K562 (cell line): ENCODE results near the gene AIPL1. TPM values are rescaled to one million over a fixed set of nuclear protein-coding genes. Genes with fewer than 3 reads are reported as not detected.

Experiments
- ARID1B ChIP-seq: fragments of 450-650 bp; IDR thresholded peaks from 2 replicates; pipeline ENCODE4 v1.6.1; 2016; ENCODE audit warnings: antibody characterized with exemption, mild to moderate bottlenecking, inconsistent platforms
- CREM ChIP-seq: IDR thresholded peaks from 2 replicates; pipeline ENCODE4 v1.6.1; 2014; ENCODE audit warnings: antibody characterized with exemption, low read depth
- CSDE1 ChIP-seq, 2 experiments: fragments of 450-650 bp; IDR thresholded peaks; 2 replicates each; pipeline ENCODE4 v1.6.1; 2016; ENCODE audit warnings: mild to moderate bottlenecking in 1 of 2
- CTCFL ChIP-seq: IDR thresholded peaks from 2 replicates; pipeline ENCODE4 v1.6.1; 2011; ENCODE audit warnings: borderline replicate concordance, low read depth, mild to moderate bottlenecking, moderate library complexity, low read length; ENCODE audit not compliant: insufficient read depth, poor library complexity, severe bottlenecking
- CXXC5 ChIP-seq: fragments of 250-450 bp; sonication (Bioruptor Pico); IDR thresholded peaks from 2 replicates; pipeline ENCODE4 v1.8.0; 2022; ENCODE audit warnings: inconsistent platforms, mild to moderate bottlenecking, moderate library complexity
- DPF2 ChIP-seq: fragments of 450-650 bp; IDR thresholded peaks from 2 replicates; pipeline ENCODE4 v1.6.1; 2016
- FOXP1 ChIP-seq: sonication (generic); formaldehyde crosslinking; IDR thresholded peaks from 2 replicates; pipeline ENCODE4 v1.8.0; 2022; ENCODE audit warnings: mild to moderate bottlenecking, missing genetic modification reagents
- KLF10 ChIP-seq: fragments of 250-450 bp; sonication (Bioruptor Pico); IDR thresholded peaks from 2 replicates; pipeline ENCODE4 v1.6.1; 2021; ENCODE audit warnings: matching md5 sums
- NFIC ChIP-seq: fragments of 450-650 bp; IDR thresholded peaks from 2 replicates; pipeline ENCODE4 v1.6.1; 2017; ENCODE audit warnings: mild to moderate bottlenecking, inconsistent platforms
- NONO ChIP-seq, 2 experiments: fragments of 200-400 bp in 1 of 2; fragments of 450-650 bp in 1 of 2; formaldehyde crosslinking in 1 of 2; IDR thresholded peaks; 2 replicates each; pipeline ENCODE4 v1.6.1; 2017; ENCODE audit warnings: low read depth in 2 of 2, mild to moderate bottlenecking in 2 of 2, moderate library complexity in 2 of 2, low read length in 1 of 2
- NR2F6 ChIP-seq: fragments of 450-650 bp; formaldehyde crosslinking; IDR thresholded peaks from 2 replicates; pipeline ENCODE4 v1.4.0; 2020; ENCODE audit warnings: mild to moderate bottlenecking
- POLR2B ChIP-seq: fragments of 450-650 bp; IDR thresholded peaks from 2 replicates; pipeline ENCODE4 v1.6.1; 2018; ENCODE audit warnings: low read depth; ENCODE audit not compliant: partially characterized antibody
- PTTG1 ChIP-seq: fragments of 450-650 bp; IDR thresholded peaks from 2 replicates; pipeline ENCODE4 v1.6.1; 2016; ENCODE audit warnings: low read depth, mild to moderate bottlenecking, missing genetic modification characterization, missing compliant biosample characterization
- RFX1 ChIP-seq: fragments of 450-650 bp; IDR thresholded peaks from 2 replicates; pipeline ENCODE4 v1.6.1; 2016; ENCODE audit warnings: mild to moderate bottlenecking, moderate library complexity
- RNF2 ChIP-seq: sonication (generic); IDR thresholded peaks from 2 replicates; pipeline ENCODE4 v1.6.1; 2016
- RUNX1 ChIP-seq: sonication (generic); IDR thresholded peaks from 2 replicates; pipeline ENCODE4 v1.6.1; 2016; ENCODE audit warnings: antibody characterized with exemption, low read depth
- SREBF1 ChIP-seq: fragments of 150-350 bp; IDR thresholded peaks from 2 replicates; pipeline ENCODE4 v1.6.1; 2014; ENCODE audit warnings: antibody characterized with exemption, low read depth, low read length, borderline replicate concordance
- TAL1 ChIP-seq: fragments of 450-650 bp; IDR thresholded peaks from 2 replicates; pipeline ENCODE4 v1.6.1; 2016; ENCODE audit warnings: mild to moderate bottlenecking
- TFAP4 ChIP-seq: sonication (generic); formaldehyde crosslinking; IDR thresholded peaks from 2 replicates; pipeline ENCODE4 v1.8.0; 2022; ENCODE audit warnings: missing genetic modification reagents, mild to moderate bottlenecking, moderate library complexity, borderline replicate concordance
- VEZF1 ChIP-seq: fragments of 200-800 bp; sonication (Bioruptor generic); IDR thresholded peaks from 2 replicates; pipeline ENCODE4 v1.6.1; 2017; ENCODE audit warnings: missing genetic modification characterization, missing compliant biosample characterization
- ZNF282 ChIP-seq: sonication (generic); formaldehyde crosslinking; IDR thresholded peaks from 2 replicates; pipeline ENCODE4 v1.8.1; 2023; ENCODE audit warnings: missing genetic modification reagents
- ZNF449 ChIP-seq: fragments of 250-450 bp; sonication (Bioruptor Pico); IDR thresholded peaks from 2 replicates; pipeline ENCODE4 v1.8.0; 2022; ENCODE audit warnings: moderate library complexity, mild to moderate bottlenecking, inconsistent platforms
- ZNF512 ChIP-seq: IDR thresholded peaks from 2 replicates; pipeline ENCODE4 v1.6.1; 2016; ENCODE audit warnings: missing genetic modification characterization, missing compliant biosample characterization
- ZNF586 ChIP-seq: fragments of 450-650 bp; formaldehyde crosslinking; conservative IDR thresholded peaks from 2 replicates; pipeline ENCODE4 v1.4.0; 2020; ENCODE audit warnings: mild to moderate bottlenecking, moderate library complexity
- ZNF79 ChIP-seq: fragments of 250-450 bp; sonication (Bioruptor Pico); IDR thresholded peaks from 2 replicates; pipeline ENCODE4 v1.4.0; 2020; ENCODE audit warnings: low read depth, mild to moderate bottlenecking, moderate library complexity
- polyA plus RNA-seq, 8 experiments: library from polyadenylated mRNA; depleted of rRNA in 4 of 8; stranded (reverse) in 5 of 8; unstranded in 3 of 8; fragments of >200 nt; fragmentation: Nextera tagmentation in 2 of 8; fragmentation: Illumina TruSeq in 1 of 8; extraction: Ambion mirVana in 2 of 8; extraction: Trizol in 1 of 8; gene quantifications; 2 replicates each; pipeline versions ENCODE4 v1.2.1 to v1.2.3, GENCODE V29; 2011 to 2014; ENCODE audit warnings: inconsistent platforms in 1 of 8, missing spikeins in 1 of 8
- total RNA-seq, 7 experiments: library from RNA; depleted of rRNA in 6 of 7; stranded (reverse); fragments of >200 nt in 6 of 7; fragmentation: Illumina TruSeq in 2 of 7; extraction: Trizol in 2 of 7; gene quantifications; 2 replicates each; pipeline versions ENCODE4 v1.2.1 to v1.2.3, GENCODE V29; 2011 to 2021; ENCODE audit warnings: low replicate concordance in 1 of 7

Gene AIPL1
- total and polyA plus RNA-seq, 9 of the 15 experiments (the other 6 are each of a cell fraction or from before 2014, with no cell fraction given): not detected

- TF ChIP-seq NFIC (peak; percentile 99), TFAP4 (CRISPR knock-in tag) (peak; percentile 28; the same call in 1 of the 2 replicates), TAL1 (peak; percentile 52), RNF2 (no peak), ZNF449 (no peak), RFX1 (peak; percentile 67), RUNX1 (no peak), CXXC5 (no peak), FOXP1 (CRISPR knock-in tag) (no peak), POLR2B (no peak), NONO (IDR thresholded peaks at IDR 0.05; ENCODE audit: low read depth in 2 of 2, low read length in 1 of 2) (no peak), ZNF512 (tag) (no peak), ZNF586 (CRISPR knock-in tag) (no peak), ZNF282 (CRISPR knock-in tag) (no peak), ARID1B (peak; percentile 49), SREBF1 (no peak), PTTG1 (tag) (no peak), NR2F6 (CRISPR knock-in tag) (no peak), CREM (no peak), ZNF79 (CRISPR knock-in tag) (no peak), VEZF1 (0 out of 2 replicates have a peak, but pooled peaks have one; percentile 4), DPF2 (no peak), CSDE1 (IDR thresholded peaks at IDR 0.05) (no peak), KLF10 (no peak), CTCFL (no peak)
Observed at GRCh38 chr17:6476810-6477179, 41.9 kb upstream of the AIPL1 start (continued).
